ENCODE results near the gene ZNF341.

DNA sequence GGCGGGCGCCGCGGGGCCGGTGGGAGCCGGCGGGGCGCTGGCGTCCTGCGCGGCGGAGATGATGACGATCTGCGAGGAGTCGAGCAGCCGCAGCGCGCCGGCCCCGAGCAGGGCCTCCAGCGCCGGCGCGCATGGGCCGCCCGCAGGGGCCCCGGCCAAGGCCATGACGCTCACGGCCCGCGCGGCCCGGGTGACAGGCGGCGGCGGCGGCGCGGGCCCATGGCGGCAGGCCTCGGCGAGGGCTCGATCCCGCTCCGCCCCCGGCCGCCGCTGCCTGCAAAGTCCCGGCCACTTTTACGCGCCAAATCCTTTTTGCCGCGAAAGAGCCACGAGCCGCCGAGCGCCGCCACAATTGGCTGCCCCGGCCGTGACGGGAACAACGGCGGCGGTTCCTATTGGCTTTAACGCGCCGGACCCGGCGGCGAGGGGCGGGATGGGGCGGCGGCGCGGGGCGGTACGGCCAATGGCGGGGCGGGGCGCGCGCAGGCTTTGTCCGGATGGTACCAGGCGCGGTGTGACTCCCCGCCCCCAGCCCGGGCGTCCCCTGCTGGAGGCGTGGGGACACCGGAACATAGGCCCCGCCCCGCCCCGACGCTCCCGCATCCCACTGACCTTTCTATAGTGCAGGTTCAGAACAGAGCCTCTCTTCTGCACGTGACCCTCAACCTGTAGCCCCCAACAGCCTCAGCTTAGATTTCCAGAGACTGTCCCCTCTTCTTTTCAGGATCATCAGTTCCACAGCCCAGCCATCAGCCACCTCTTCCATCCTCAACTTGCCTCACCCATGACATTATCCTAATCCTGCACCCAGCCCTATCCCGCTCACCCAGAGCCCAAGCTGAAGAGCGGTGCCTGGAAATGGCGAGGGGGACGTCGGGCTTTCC, 45.5 kb upstream of the ZNF341 start, which contains the start of gene E2F1:
- TF ChIP-seq EZH2 (IDR thresholded peaks at IDR 0.05; ENCODE audit: insufficient read depth, poor library complexity, severe bottlenecking) (no peak), EZH2phosphoT487 (IDR thresholded peaks at IDR 0.05; ENCODE audit: insufficient read depth, low read depth) (no peak)
